Measurements from ENCODE around the gene DDX23. TPM values are rescaled to one million over a fixed set of nuclear protein-coding genes. Genes with fewer than 3 reads are reported as not detected.

The DDX23 gene
- total and polyA plus RNA-seq, 7 experiments from 2014 or later, result 32.8 to 160 (median 90.9) TPM

- Histone ChIP-seq H3K4me1 (ENCODE audit: control insufficient read depth in 2 of 2, insufficient read depth in 2 of 2, low read length in 2 of 2) (peaks cover 8% of the 10 kb centered on the region in 2 donors), H3K36me3 (ENCODE audit: control insufficient read depth in 2 of 3, insufficient read depth in 3 of 3, low read length in 3 of 3) (no peaks in the 10 kb centered on the region), H3K27me3 (ENCODE audit: control insufficient read depth in 2 of 2, insufficient read depth in 2 of 2, low read length in 2 of 2) (peaks cover 0 to 4% of the 10 kb centered on the region in 2 donors), H3K27ac (ENCODE audit: low read depth, low read length) (no peak overlapping the region), H3K4me3 (ENCODE audit: low read length) (no peak overlapping the region), H3K9me3 (ENCODE audit: control insufficient read depth in 2 of 3, low read length in 3 of 3) (no peaks in the 10 kb centered on the region)
- intact Hi-C loops (cut with micrococcal nuclease), result loop anchor here (1.0 kb wide), 3 partner anchors 36 to 70 kb away; no protein-coding TSS in a partner anchor
- Mint-ChIP-seq H3K9me3 (no peaks in the 10 kb centered on the region), H3K27ac (peak overlapping the region in 1 of 9 donors; percentile 28), H3K4me3 (no peak overlapping the region), H3K4me1 (peaks cover 0 to 10% (median 0%) of the 10 kb centered on the region in 7 donors), H3K36me3 (no peaks in the 10 kb centered on the region), H3K27me3 (peaks cover 12 to 27% (median 15%) of the 10 kb centered on the region in 5 donors)
- ATAC-seq (no peak), DNase-seq (no peak)
- CTCF ChIA-PET, result interaction anchor here (0.9 to 5.2 kb wide), 11 partner anchors 13 to 63 kb away, joined by 3 to 78 read pairs (median 6); partner anchors contain the start of genes DDX23 and RND1
- POLR2A ChIA-PET, result interaction anchor here (0.7 to 3.8 kb wide), 2 partner anchors 37 to 734 kb away, joined by 6 to 31 read pairs; partner anchors contain the start of gene DDX23
Observed at GRCh38 chr12:48889679-48890078, 37.7 kb upstream of the DDX23 start.

- H3K27ac Mint-ChIP-seq, result no peak overlapping the region
Observed at GRCh38 chr12:48883305-48884161, 31.6 kb upstream of the DDX23 start.

GRCh38 chr12:48882972-48883304 lies 31.0 kb upstream of the DDX23 start:
- ChIA-PET POLR2A (interaction anchor here (1.2 kb wide), 1 partner anchor 17 kb away, joined by 3 read pairs; the partner anchor contains the start of gene RND1), CTCF (interaction anchor here (0.6 kb wide), 1 partner anchor 48 kb away, joined by 5 read pairs; no protein-coding TSS in a partner anchor)
- Mint-ChIP-seq H3K4me3 (no peak overlapping the region), H3K4me1 (peaks cover 0 to 11% (median 0%) of the 10 kb centered on the region in 7 donors), H3K9me3 (peaks cover 0 to 2% (median 0%) of the 10 kb centered on the region in 11 donors), H3K27me3 (peaks cover 12 to 45% (median 20%) of the 10 kb centered on the region in 5 donors), H3K36me3 (peaks cover 0 to 5% (median 0%) of the 10 kb centered on the region in 5 donors), H3K27ac (no peak overlapping the region)
- no peak overlapping the region for H3K27ac ChIP-seq (ENCODE audit: low read depth, low read length)
- no peaks in the 10 kb centered on the region for H3K9me3 ChIP-seq (ENCODE audit: control insufficient read depth in 2 of 3, low read length in 3 of 3)
- intact Hi-C loops (cut with micrococcal nuclease), result no loop called here
- H3K4me3 ChIP-seq (ENCODE audit: low read length), result no peak overlapping the region
- H3K4me1 ChIP-seq (ENCODE audit: control insufficient read depth in 2 of 2, insufficient read depth in 2 of 2, low read length in 2 of 2), result no peaks in the 10 kb centered on the region
- DNase-seq (no peak), ATAC-seq (no peak)
- peaks cover 0 to 7% of the 10 kb centered on the region in 2 donors for H3K27me3 ChIP-seq (ENCODE audit: control insufficient read depth in 2 of 2, insufficient read depth in 2 of 2, low read length in 2 of 2)
- no peaks in the 10 kb centered on the region for H3K36me3 ChIP-seq (ENCODE audit: control insufficient read depth in 2 of 3, insufficient read depth in 3 of 3, low read length in 3 of 3)

More at GRCh38 chr12:48883305-48884161, 31.6 kb upstream of the DDX23 start:
- DNase-seq (no peak), ATAC-seq (no peak)
- no peaks in the 10 kb centered on the region for H3K36me3 ChIP-seq (ENCODE audit: control insufficient read depth in 2 of 3, insufficient read depth in 3 of 3, low read length in 3 of 3)
- no peak overlapping the region for H3K4me3 ChIP-seq (ENCODE audit: low read length)
- no peak overlapping the region for H3K27ac ChIP-seq (ENCODE audit: low read depth, low read length)
- no peaks in the 10 kb centered on the region for H3K9me3 ChIP-seq (ENCODE audit: control insufficient read depth in 2 of 3, low read length in 3 of 3)
- intact Hi-C loops (cut with micrococcal nuclease), result no loop called here
- H3K4me3 Mint-ChIP-seq, result no peak overlapping the region
- H3K27me3 Mint-ChIP-seq, result peaks cover 12 to 45% (median 20%) of the 10 kb centered on the region in 5 donors
- H3K27me3 ChIP-seq (ENCODE audit: control insufficient read depth in 2 of 2, insufficient read depth in 2 of 2, low read length in 2 of 2), result peaks cover 0 to 7% of the 10 kb centered on the region in 2 donors
- ChIA-PET POLR2A (interaction anchor here (0.5 to 1.2 kb wide), 3 partner anchors 17 to 44 kb away, joined by 3 read pairs; partner anchors contain the start of gene RND1), CTCF (interaction anchor here (0.6 kb wide), 1 partner anchor 47 kb away, joined by 5 read pairs; no protein-coding TSS in a partner anchor)
- peaks cover 0 to 11% (median 0%) of the 10 kb centered on the region in 7 donors for H3K4me1 Mint-ChIP-seq
- no peaks in the 10 kb centered on the region for H3K4me1 ChIP-seq (ENCODE audit: control insufficient read depth in 2 of 2, insufficient read depth in 2 of 2, low read length in 2 of 2)
- peaks cover 0 to 2% (median 0%) of the 10 kb centered on the region in 11 donors for H3K9me3 Mint-ChIP-seq
- H3K36me3 Mint-ChIP-seq, result peaks cover 0 to 5% (median 0%) of the 10 kb centered on the region in 5 donors

- CTCF ChIA-PET, result interaction anchor here (0.6 kb wide), 1 partner anchor 32 kb away, joined by 3 read pairs; no protein-coding TSS in a partner anchor
- no peak for ATAC-seq
- Histone ChIP-seq H3K9me3 (ENCODE audit: control insufficient read depth in 2 of 3, low read length in 3 of 3) (no peaks in the 10 kb centered on the region), H3K4me1 (ENCODE audit: control insufficient read depth in 2 of 2, insufficient read depth in 2 of 2, low read length in 2 of 2) (no peaks in the 10 kb centered on the region), H3K27me3 (ENCODE audit: control insufficient read depth in 2 of 2, insufficient read depth in 2 of 2, low read length in 2 of 2) (peaks cover 0 to 7% of the 10 kb centered on the region in 2 donors), H3K4me3 (ENCODE audit: low read length) (no peak overlapping the region), H3K27ac (ENCODE audit: low read depth, low read length) (no peak overlapping the region), H3K36me3 (ENCODE audit: control insufficient read depth in 2 of 3, insufficient read depth in 3 of 3, low read length in 3 of 3) (no peaks in the 10 kb centered on the region)
- intact Hi-C loops (cut with micrococcal nuclease), result no loop called here
- Mint-ChIP-seq H3K4me3 (peak overlapping the region in 1 of 10 donors; percentile 2), H3K36me3 (peaks cover 0 to 5% (median 0%) of the 10 kb centered on the region in 5 donors), H3K4me1 (peaks cover 0 to 11% (median 0%) of the 10 kb centered on the region in 7 donors), H3K27me3 (peaks cover 12 to 45% (median 20%) of the 10 kb centered on the region in 5 donors), H3K9me3 (peaks cover 0 to 2% (median 0%) of the 10 kb centered on the region in 11 donors), H3K27ac (no peak overlapping the region)
- POLR2A ChIA-PET, result interaction anchor here (1.1 to 1.5 kb wide), 2 partner anchors 17 to 30 kb away, joined by 3 read pairs; partner anchors contain the start of gene RND1
- no peak for DNase-seq
Observed at GRCh38 chr12:48882315-48882687, 30.3 kb upstream of the DDX23 start.

- CTCF ChIA-PET, result interaction anchor here (0.6 to 0.7 kb wide), 2 partner anchors 32 to 699 kb away, joined by 3 read pairs; no protein-coding TSS in a partner anchor
- H3K27ac Mint-ChIP-seq, result no peak overlapping the region
- peaks cover 0 to 5% (median 0%) of the 10 kb centered on the region in 5 donors for H3K36me3 Mint-ChIP-seq
- POLR2A ChIA-PET, result interaction anchor here (0.5 to 1.5 kb wide), 3 partner anchors 16 to 1357 kb away, joined by 3 to 7 read pairs (median 3); partner anchors contain the start of gene RND1
- Histone ChIP-seq H3K36me3 (ENCODE audit: control insufficient read depth in 2 of 3, insufficient read depth in 3 of 3, low read length in 3 of 3) (no peaks in the 10 kb centered on the region), H3K4me1 (ENCODE audit: control insufficient read depth in 2 of 2, insufficient read depth in 2 of 2, low read length in 2 of 2) (no peaks in the 10 kb centered on the region), H3K9me3 (ENCODE audit: control insufficient read depth in 2 of 3, low read length in 3 of 3) (no peaks in the 10 kb centered on the region), H3K27ac (ENCODE audit: low read depth, low read length) (no peak overlapping the region), H3K4me3 (ENCODE audit: low read length) (no peak overlapping the region), H3K27me3 (ENCODE audit: control insufficient read depth in 2 of 2, insufficient read depth in 2 of 2, low read length in 2 of 2) (peaks cover 0 to 7% of the 10 kb centered on the region in 2 donors)
- peak overlapping the region in 1 of 10 donors; percentile 2 for H3K4me3 Mint-ChIP-seq
- peaks cover 0 to 9% (median 0%) of the 10 kb centered on the region in 7 donors for H3K4me1 Mint-ChIP-seq
- H3K9me3 Mint-ChIP-seq, result peaks cover 0 to 2% (median 0%) of the 10 kb centered on the region in 11 donors
- ATAC-seq (no peak), DNase-seq (no peak)
- intact Hi-C loops (cut with micrococcal nuclease), result no loop called here
- peaks cover 12 to 48% (median 20%) of the 10 kb centered on the region in 5 donors for H3K27me3 Mint-ChIP-seq
Observed at GRCh38 chr12:48881686-48882314, 29.8 kb upstream of the DDX23 start.

GRCh38 chr12:48880647-48881046 lies 28.7 kb upstream of the DDX23 start:
- Histone ChIP-seq H3K9me3 (ENCODE audit: control insufficient read depth in 2 of 3, low read length in 3 of 3) (no peaks in the 10 kb centered on the region), H3K36me3 (ENCODE audit: control insufficient read depth in 2 of 3, insufficient read depth in 3 of 3, low read length in 3 of 3) (no peaks in the 10 kb centered on the region), H3K27ac (ENCODE audit: low read depth, low read length) (no peak overlapping the region), H3K27me3 (ENCODE audit: control insufficient read depth in 2 of 2, insufficient read depth in 2 of 2, low read length in 2 of 2) (peaks cover 0 to 7% of the 10 kb centered on the region in 2 donors), H3K4me3 (ENCODE audit: low read length) (no peak overlapping the region), H3K4me1 (ENCODE audit: control insufficient read depth in 2 of 2, insufficient read depth in 2 of 2, low read length in 2 of 2) (no peaks in the 10 kb centered on the region)
- Mint-ChIP-seq H3K36me3 (peaks cover 0 to 5% (median 0%) of the 10 kb centered on the region in 5 donors), H3K27me3 (peaks cover 12 to 48% (median 20%) of the 10 kb centered on the region in 5 donors), H3K27ac (no peak overlapping the region), H3K4me1 (peaks cover 0 to 9% (median 0%) of the 10 kb centered on the region in 7 donors), H3K4me3 (no peak overlapping the region), H3K9me3 (peaks cover 0 to 2% (median 0%) of the 10 kb centered on the region in 11 donors)
- ATAC-seq (no peak), DNase-seq (no peak)
- intact Hi-C loops (cut with micrococcal nuclease), result no loop called here
- ChIA-PET CTCF (interaction anchor here (0.6 to 0.8 kb wide), 2 partner anchors 12 to 27 kb away, joined by 3 read pairs; no protein-coding TSS in a partner anchor), POLR2A (interaction anchor here (1.5 kb wide), 1 partner anchor 15 kb away, joined by 3 read pairs; the partner anchor contains the start of gene RND1)

Data from naive thymus-derived CD4-positive, alpha-beta T cell (primary cell).